ENCODE results near the gene REELD1. TPM values are rescaled to one million over a fixed set of nuclear protein-coding genes. Genes with fewer than 3 reads are reported as not detected.

The REELD1 gene
- total and polyA plus RNA-seq, 2 donors (not counting 3 experiments of a cell fraction or from before 2014, with no cell fraction given), result not detected

GRCh38 chr4:146267826-146268225 lies 53.5 kb downstream of the REELD1 start:
- H3K36me3 ChIP-seq (ENCODE audit: control insufficient read depth in 2 of 2, extremely low read depth in 1 of 2, insufficient read depth in 2 of 2, low read length in 2 of 2), result no peaks in the 10 kb centered on the region
- H3K79me2 ChIP-seq (ENCODE audit: control insufficient read depth, insufficient read depth, low read length), result no peaks in the 10 kb centered on the region
- BruUV-seq (replicated peaks), result no TSS peak
- intact Hi-C loops (cut with micrococcal nuclease), result loop anchor here (2.0 kb wide), 1 partner anchor 17 kb away; no protein-coding TSS in a partner anchor
- no peak for TF ChIP-seq POLR2AphosphoS5 (IDR thresholded peaks at IDR 0.05; ENCODE audit: insufficient read depth, low read depth, low read length)
- TF ChIP-seq MYC (IDR thresholded peaks at IDR 0.05; ENCODE audit: low read depth, low read length), result no peak
- TF ChIP-seq EZH2 (IDR thresholded peaks at IDR 0.05; ENCODE audit: borderline replicate concordance, low read depth, low read length, severe bottlenecking), result no peak
- no peak for TF ChIP-seq FOS (IDR thresholded peaks at IDR 0.05; ENCODE audit: borderline replicate concordance, insufficient read depth, low read length)
- no peak for TF ChIP-seq CTCF (IDR thresholded peaks at IDR 0.05; ENCODE audit: extremely low read depth in 1 of 2, insufficient read depth in 1 of 2, low read depth in 1 of 2, low read length in 2 of 2)
- TF ChIP-seq POLR2A (IDR thresholded peaks at IDR 0.05; ENCODE audit: low read depth, low read length), result no peak
- TF ChIP-seq MAX (IDR thresholded peaks at IDR 0.05; ENCODE audit: insufficient read depth, insufficient read length), result no peak
- TF ChIP-seq GATA2 (IDR thresholded peaks at IDR 0.05; ENCODE audit: insufficient read depth, insufficient read length, low read depth, low read length), result no peak
- TF ChIP-seq JUN (IDR thresholded peaks at IDR 0.05; ENCODE audit: borderline replicate concordance, insufficient read depth, insufficient read length, low read depth), result no peak
- H3K9ac ChIP-seq (replicated peaks; ENCODE audit: extremely low read depth, insufficient read depth, low read length), result no peak overlapping the region
- no peaks in the 10 kb centered on the region for H3K9me3 ChIP-seq (replicated peaks; ENCODE audit: control insufficient read depth, insufficient read depth, low read length)
- H3K4me2 ChIP-seq (ENCODE audit: insufficient read depth, low read length), result no peak overlapping the region
- no peak overlapping the region for H3K27ac ChIP-seq (ENCODE audit: insufficient read depth, low read depth, low read length)
- no peaks in the 10 kb centered on the region for H3K27me3 ChIP-seq (ENCODE audit: control insufficient read depth in 2 of 2, insufficient read depth in 2 of 2, low read length in 2 of 2)
- DNase-seq (ENCODE audit: low read depth, low spot score), result no peak
- POLR2A ChIA-PET, result no interaction called here
- dilution Hi-C loops (cut with MboI; ENCODE audit: extremely low pct_ligation_motif_present, low sequenced_read_pairs), result no loop called here
- no peak overlapping the region for H2AFZ ChIP-seq (ENCODE audit: low read depth, low read length)
- FAIRE-seq, result no peak
- H3K9me1 ChIP-seq (replicated peaks; ENCODE audit: control insufficient read depth, extremely low read depth, insufficient read depth, low read length), result no peaks in the 10 kb centered on the region
- no peaks in the 10 kb centered on the region for H4K20me1 ChIP-seq (replicated peaks; ENCODE audit: control insufficient read depth, extremely low read depth, insufficient read depth, low read length)
- CTCF ChIA-PET, result interaction anchor here (0.9 kb wide), 1 partner anchor 8 kb away, joined by 4 read pairs; no protein-coding TSS in a partner anchor
- no peak overlapping the region for H3K4me3 ChIP-seq (replicated peaks in 1 of 3; ENCODE audit: insufficient read depth in 1 of 3, low read depth in 1 of 3, low read length in 3 of 3)
- no peaks in the 10 kb centered on the region for H3K4me1 ChIP-seq (ENCODE audit: control insufficient read depth, extremely low read depth, insufficient read depth, low read length)

All from endothelial cell of umbilical vein (primary cell).